ENCODE data around the gene JPH2.

JPH2 gene

DNA sequence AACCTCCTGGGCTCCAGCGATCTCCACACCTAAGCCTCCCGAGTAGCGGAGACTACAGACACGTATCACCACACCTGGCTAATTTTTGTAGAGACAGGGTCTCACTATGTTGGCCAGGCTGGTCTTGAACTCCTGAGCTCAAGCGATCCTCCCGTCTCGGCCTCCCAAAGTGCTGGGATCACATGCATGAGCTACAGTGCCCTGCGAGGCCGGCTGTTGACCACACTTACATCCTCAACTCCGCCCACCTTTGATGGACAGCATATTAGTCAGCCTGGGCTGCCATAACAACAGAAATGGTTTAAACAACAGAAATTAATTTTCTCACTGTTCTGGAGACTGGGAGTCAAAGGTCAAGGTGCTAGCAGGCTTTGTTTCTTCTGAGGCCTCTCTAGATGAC is 107.7 kb downstream of the JPH2 start:
- H3K27ac ChIP-seq (ENCODE audit: low read depth, low read length): no peak overlapping the region
- no peak overlapping the region for H3K9ac ChIP-seq (ENCODE audit: low read length)
- H3K4me3 ChIP-seq (ENCODE audit: low read length): no peak overlapping the region
- no peaks in the 10 kb centered on the region for H3K4me1 ChIP-seq (ENCODE audit: control insufficient read depth, insufficient read depth, low read length)
- H3K36me3 ChIP-seq (ENCODE audit: control insufficient read depth, insufficient read depth, low read length): no peaks in the 10 kb centered on the region
- H3K27me3 ChIP-seq (ENCODE audit: control insufficient read depth, insufficient read depth, low read length): no peaks in the 10 kb centered on the region

GRCh38 chr20:44075950-44076232 is 111.1 kb downstream of the JPH2 start:
- H3K9ac ChIP-seq (ENCODE audit: low read length): no peak overlapping the region
- H3K4me1 ChIP-seq (ENCODE audit: control insufficient read depth, insufficient read depth, low read length): no peaks in the 10 kb centered on the region
- no peaks in the 10 kb centered on the region for H3K27me3 ChIP-seq (ENCODE audit: control insufficient read depth, insufficient read depth, low read length)
- H3K27ac ChIP-seq (ENCODE audit: low read depth, low read length): no peak overlapping the region
- H3K4me3 ChIP-seq (ENCODE audit: low read length): no peak overlapping the region
- no peaks in the 10 kb centered on the region for H3K36me3 ChIP-seq (ENCODE audit: control insufficient read depth, insufficient read depth, low read length)

- Histone ChIP-seq H3K36me3 (ENCODE audit: control insufficient read depth, insufficient read depth, low read length) (no peaks in the 10 kb centered on the region), H3K4me1 (ENCODE audit: control insufficient read depth, insufficient read depth, low read length) (no peaks in the 10 kb centered on the region), H3K27me3 (ENCODE audit: control insufficient read depth, insufficient read depth, low read length) (no peaks in the 10 kb centered on the region), H3K9ac (ENCODE audit: low read length) (no peak overlapping the region), H3K4me3 (ENCODE audit: low read length) (no peak overlapping the region), H3K27ac (ENCODE audit: low read depth, low read length) (no peak overlapping the region)
Measured at GRCh38 chr20:44075191-44075949, 111.6 kb downstream of the JPH2 start.

DNA sequence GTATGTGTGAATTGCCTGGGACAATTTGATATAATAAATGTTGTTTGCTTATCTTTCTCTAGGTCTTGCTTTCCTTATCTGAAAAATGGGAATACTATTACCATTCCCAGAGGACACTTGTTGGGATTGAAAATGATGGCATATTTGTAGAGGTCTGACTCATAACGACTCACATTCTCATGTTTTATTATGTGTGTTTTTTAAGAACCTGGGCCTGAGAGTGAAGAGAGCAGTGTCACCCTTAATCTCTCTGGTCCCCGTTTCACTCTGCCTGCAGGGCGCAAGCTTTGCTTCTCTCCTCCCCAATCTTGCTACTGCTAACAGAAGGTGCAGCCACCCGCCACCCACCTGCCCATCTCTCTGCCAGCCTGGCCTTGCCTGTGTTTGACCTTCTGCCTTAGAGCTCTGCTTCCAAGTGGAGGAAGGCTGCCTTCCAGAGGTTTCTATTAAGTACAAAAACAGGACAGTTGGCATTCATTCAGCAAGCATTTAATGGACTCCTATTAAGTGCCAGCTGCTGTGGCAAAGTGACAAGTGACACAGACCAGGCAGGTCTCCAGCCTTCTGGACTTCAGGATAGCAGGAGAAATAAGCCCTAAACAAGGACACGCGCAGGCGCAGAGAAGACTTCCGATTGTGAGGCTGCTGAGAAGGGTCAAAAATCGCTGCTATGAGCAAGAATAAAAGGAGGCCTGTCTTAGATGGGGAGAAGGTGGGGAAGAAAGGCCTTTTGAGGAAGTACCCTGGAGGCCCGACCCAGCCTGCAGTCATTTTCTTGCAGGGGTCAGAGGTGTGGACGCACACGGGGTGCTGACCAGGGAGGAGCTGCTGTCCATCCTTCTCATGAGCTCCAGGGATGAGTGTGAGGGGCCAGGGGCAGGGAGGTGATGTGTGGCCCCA is 112.5 kb downstream of the JPH2 start:
- no peak overlapping the region for H3K9ac ChIP-seq (ENCODE audit: low read length)
- no peaks in the 10 kb centered on the region for H3K36me3 ChIP-seq (ENCODE audit: control insufficient read depth, insufficient read depth, low read length)
- H3K4me1 ChIP-seq (ENCODE audit: control insufficient read depth, insufficient read depth, low read length): no peaks in the 10 kb centered on the region
- no peaks in the 10 kb centered on the region for H3K27me3 ChIP-seq (ENCODE audit: control insufficient read depth, insufficient read depth, low read length)
- no peak overlapping the region for H3K4me3 ChIP-seq (ENCODE audit: low read length)
- no peak overlapping the region for H3K27ac ChIP-seq (ENCODE audit: low read depth, low read length)

DNA sequence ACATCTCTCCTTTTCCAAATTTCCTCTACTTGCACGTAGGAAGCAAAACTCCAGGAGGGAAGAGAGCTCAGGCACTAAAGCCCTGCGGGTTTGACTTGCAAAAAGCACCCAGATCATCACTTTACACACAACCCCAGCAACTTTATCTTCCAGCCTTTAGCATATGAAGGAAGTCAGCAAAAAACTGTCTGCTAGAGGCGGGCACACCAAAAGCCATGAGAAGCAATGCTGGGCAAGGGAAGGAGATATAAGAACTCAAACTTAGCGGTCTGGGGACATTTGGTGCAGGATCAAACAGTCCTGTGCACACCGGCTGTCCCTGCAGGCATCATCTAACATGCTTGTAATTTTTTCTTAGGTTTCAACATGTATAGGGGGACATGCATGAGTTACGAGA is 113.3 kb downstream of the JPH2 start:
- no peak overlapping the region for H3K4me3 ChIP-seq (ENCODE audit: low read length)
- no peaks in the 10 kb centered on the region for H3K4me1 ChIP-seq (ENCODE audit: control insufficient read depth, insufficient read depth, low read length)
- no peak overlapping the region for H3K27ac ChIP-seq (ENCODE audit: low read depth, low read length)
- no peaks in the 10 kb centered on the region for H3K27me3 ChIP-seq (ENCODE audit: control insufficient read depth, insufficient read depth, low read length)
- no peak overlapping the region for H3K9ac ChIP-seq (ENCODE audit: low read length)
- H3K36me3 ChIP-seq (ENCODE audit: control insufficient read depth, insufficient read depth, low read length): no peaks in the 10 kb centered on the region

- Histone ChIP-seq H3K4me3 (ENCODE audit: low read length) (no peak overlapping the region), H3K4me1 (ENCODE audit: control insufficient read depth, insufficient read depth, low read length) (no peaks in the 10 kb centered on the region), H3K36me3 (ENCODE audit: control insufficient read depth, insufficient read depth, low read length) (no peaks in the 10 kb centered on the region), H3K9ac (ENCODE audit: low read length) (no peak overlapping the region), H3K27ac (ENCODE audit: low read depth, low read length) (no peak overlapping the region), H3K27me3 (ENCODE audit: control insufficient read depth, insufficient read depth, low read length) (no peaks in the 10 kb centered on the region)
Measured at GRCh38 chr20:44073011-44073674, 113.8 kb downstream of the JPH2 start.

DNA sequence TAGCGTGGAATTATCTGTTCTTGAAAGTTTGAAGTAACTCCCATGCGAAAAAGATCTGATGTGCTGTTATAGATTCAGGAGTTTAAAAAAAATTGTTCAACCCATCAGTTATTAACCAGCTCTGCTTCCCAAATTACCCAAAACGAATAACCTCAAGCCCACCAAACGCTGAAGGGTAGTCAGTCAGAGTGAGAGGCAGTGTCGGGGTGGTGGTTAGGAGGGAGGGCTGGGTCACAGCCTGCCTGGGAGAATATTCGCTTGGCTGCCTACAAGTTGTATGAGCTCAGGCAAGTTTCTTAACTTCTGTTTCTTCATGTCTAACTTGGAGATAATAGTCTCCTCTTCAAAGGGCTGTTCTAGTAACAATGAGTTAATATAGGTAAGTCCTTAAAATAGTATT is 114.6 kb downstream of the JPH2 start:
- no peaks in the 10 kb centered on the region for H3K4me1 ChIP-seq (ENCODE audit: control insufficient read depth, insufficient read depth, low read length)
- no peaks in the 10 kb centered on the region for H3K36me3 ChIP-seq (ENCODE audit: control insufficient read depth, insufficient read depth, low read length)
- H3K27me3 ChIP-seq (ENCODE audit: control insufficient read depth, insufficient read depth, low read length): no peaks in the 10 kb centered on the region
- H3K4me3 ChIP-seq (ENCODE audit: low read length): no peak overlapping the region
- no peak overlapping the region for H3K27ac ChIP-seq (ENCODE audit: low read depth, low read length)
- no peak overlapping the region for H3K9ac ChIP-seq (ENCODE audit: low read length)

DNA sequence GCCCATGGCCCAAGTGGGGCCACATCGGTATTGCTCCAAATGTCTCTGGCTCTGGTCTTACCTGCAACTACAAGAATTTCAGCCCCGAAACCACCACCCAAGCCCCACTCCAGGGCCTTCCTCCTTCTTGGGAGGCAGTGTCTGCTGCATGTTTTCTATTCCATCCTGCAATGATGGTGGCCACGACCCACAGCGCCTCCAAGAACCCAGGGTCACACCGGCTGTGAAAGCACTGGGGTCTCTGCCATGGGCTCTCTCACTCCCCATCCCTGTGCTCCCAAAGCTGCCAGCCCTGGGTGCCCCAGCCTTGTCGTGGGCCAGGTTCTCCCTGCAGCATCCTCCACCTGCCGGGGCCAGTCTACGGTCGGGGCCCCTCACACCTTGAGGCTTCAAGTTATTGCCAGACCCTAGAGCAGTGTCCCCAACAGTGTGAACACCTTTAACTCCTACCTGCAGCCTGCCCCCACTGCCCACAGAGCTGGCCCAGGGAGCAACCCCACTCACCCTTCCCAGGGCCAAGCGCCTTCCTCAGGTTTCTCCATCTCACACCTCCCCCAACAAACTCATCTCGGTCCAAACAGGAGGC is 115.4 kb downstream of the JPH2 start:
- Histone ChIP-seq H3K9ac (ENCODE audit: low read length) (no peak overlapping the region), H3K27me3 (ENCODE audit: control insufficient read depth, insufficient read depth, low read length) (no peaks in the 10 kb centered on the region), H3K36me3 (ENCODE audit: control insufficient read depth, insufficient read depth, low read length) (no peaks in the 10 kb centered on the region), H3K4me3 (ENCODE audit: low read length) (no peak overlapping the region), H3K4me1 (ENCODE audit: control insufficient read depth, insufficient read depth, low read length) (no peaks in the 10 kb centered on the region), H3K27ac (ENCODE audit: low read depth, low read length) (no peak overlapping the region)

DNA sequence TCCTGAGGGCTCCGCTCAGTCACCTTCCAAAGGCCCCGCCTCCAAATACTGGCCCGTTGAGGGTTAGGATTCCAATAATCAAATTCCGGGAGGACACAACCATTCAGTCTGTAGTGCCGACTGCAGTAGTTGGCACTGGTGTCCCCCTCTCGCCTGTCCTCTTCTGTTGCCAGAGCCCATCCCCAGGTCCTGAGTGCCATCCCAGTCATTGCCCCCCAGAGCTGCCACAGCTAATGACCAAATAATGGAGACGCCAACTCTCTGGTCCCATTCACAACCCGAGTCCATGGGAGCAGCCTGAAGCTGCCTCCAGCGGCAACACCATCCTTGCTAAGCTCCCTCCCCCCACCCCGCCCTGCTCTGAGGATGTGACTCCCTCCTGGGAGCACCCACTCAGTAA is 115.9 kb downstream of the JPH2 start:
- H3K9ac ChIP-seq (ENCODE audit: low read length): no peak overlapping the region
- H3K36me3 ChIP-seq (ENCODE audit: control insufficient read depth, insufficient read depth, low read length): no peaks in the 10 kb centered on the region
- no peaks in the 10 kb centered on the region for H3K4me1 ChIP-seq (ENCODE audit: control insufficient read depth, insufficient read depth, low read length)
- no peak overlapping the region for H3K27ac ChIP-seq (ENCODE audit: low read depth, low read length)
- no peak overlapping the region for H3K4me3 ChIP-seq (ENCODE audit: low read length)
- no peaks in the 10 kb centered on the region for H3K27me3 ChIP-seq (ENCODE audit: control insufficient read depth, insufficient read depth, low read length)

DNA sequence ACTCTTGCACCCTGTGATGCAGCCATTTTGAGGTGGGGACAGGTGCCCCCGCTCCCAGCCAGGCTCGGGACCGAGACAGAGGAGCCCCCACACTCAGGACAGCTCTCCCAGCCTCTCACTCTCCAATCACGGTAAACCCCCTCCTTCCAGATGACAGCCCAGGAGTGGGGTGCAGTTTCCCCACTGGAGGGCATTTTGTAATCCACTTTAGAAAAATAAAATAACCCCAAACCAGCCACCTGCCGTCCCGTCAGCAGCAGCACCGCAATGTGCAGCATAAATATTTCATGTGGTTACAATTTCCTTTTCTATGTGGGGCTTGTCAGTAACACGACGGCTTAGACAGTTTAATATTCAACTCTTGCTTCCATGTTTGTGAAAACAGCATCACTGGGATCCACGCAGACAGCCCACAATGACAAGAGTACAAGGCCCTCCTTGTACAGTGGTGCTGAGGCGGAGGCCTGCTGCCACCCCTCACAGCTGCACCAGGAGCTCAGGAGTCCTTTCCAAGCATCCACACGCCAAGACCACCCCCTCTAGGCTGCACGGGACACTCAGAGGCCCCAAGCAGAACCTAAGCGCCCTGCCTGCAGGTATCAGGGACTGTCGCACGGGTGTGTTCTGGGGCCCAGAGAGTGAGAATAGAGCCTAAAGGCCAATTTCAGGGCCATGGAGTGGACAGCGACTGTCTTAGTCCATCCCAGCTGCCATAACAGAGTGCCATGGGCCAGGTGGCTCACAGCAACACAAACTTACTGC is 116.7 kb downstream of the JPH2 start:
- Histone ChIP-seq H3K9ac (ENCODE audit: low read length) (no peak overlapping the region), H3K27ac (ENCODE audit: low read depth, low read length) (no peak overlapping the region), H3K4me3 (ENCODE audit: low read length) (no peak overlapping the region), H3K27me3 (ENCODE audit: control insufficient read depth, insufficient read depth, low read length) (no peaks in the 10 kb centered on the region), H3K4me1 (ENCODE audit: control insufficient read depth, insufficient read depth, low read length) (no peaks in the 10 kb centered on the region), H3K36me3 (ENCODE audit: control insufficient read depth, insufficient read depth, low read length) (no peaks in the 10 kb centered on the region)

- H3K4me3 ChIP-seq (ENCODE audit: low read length): no peak overlapping the region
Measured at GRCh38 chr20:44069203-44070011, 117.6 kb downstream of the JPH2 start.

More at GRCh38 chr20:44069203-44070011, 117.6 kb downstream of the JPH2 start:
- no peak overlapping the region for H3K27ac ChIP-seq (ENCODE audit: low read depth, low read length)
- H3K36me3 ChIP-seq (ENCODE audit: control insufficient read depth, insufficient read depth, low read length): no peaks in the 10 kb centered on the region
- H3K4me1 ChIP-seq (ENCODE audit: control insufficient read depth, insufficient read depth, low read length): no peaks in the 10 kb centered on the region
- no peak overlapping the region for H3K9ac ChIP-seq (ENCODE audit: low read length)
- no peaks in the 10 kb centered on the region for H3K27me3 ChIP-seq (ENCODE audit: control insufficient read depth, insufficient read depth, low read length)
